Measurements from ENCODE around the gene NR2F2.

DNA sequence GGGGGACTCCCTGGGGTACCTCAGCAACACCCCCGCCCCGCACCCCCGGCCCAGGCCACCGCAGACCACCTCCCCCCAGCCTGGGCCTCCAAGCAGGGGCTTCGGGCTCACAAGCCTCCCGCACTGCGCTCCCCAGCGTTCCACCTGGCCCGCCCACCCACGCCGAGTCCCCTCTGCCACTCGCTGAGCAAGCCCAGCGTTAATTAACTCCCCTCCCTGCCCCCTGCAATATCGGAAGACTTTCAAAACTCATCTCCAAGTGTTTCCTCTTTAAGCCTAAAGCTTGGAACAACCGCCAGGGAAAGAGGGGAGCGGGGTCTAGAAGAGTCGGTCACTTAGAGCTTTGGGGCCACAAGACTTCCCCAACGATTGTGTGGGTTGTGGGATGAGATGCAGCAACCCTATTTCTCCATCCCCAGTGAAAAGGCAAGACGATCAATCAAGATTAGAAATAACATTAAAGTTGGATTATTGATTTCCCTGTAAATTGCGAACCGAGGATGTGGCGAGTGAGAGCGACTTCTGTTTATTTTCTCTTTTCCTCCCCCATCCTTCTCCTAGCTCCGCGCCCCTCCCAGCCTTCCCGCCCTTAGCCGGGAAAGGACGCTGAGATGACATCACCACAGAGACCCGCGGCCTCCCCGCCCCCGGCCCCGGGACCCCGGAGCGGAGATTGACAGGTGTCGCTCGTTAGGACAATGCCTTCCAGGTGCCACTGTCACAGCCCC is 30.2 kb downstream of the NR2F2 start:
- TF ChIP-seq CTCF (IDR thresholded peaks at IDR 0.05): no peak
- TF ChIP-seq POLR2AphosphoS5 (IDR thresholded peaks at IDR 0.05): no peak

All from transverse colon (tissue), 4 donors.